ENCODE measurements around the gene USP8.

Gene USP8

DNA sequence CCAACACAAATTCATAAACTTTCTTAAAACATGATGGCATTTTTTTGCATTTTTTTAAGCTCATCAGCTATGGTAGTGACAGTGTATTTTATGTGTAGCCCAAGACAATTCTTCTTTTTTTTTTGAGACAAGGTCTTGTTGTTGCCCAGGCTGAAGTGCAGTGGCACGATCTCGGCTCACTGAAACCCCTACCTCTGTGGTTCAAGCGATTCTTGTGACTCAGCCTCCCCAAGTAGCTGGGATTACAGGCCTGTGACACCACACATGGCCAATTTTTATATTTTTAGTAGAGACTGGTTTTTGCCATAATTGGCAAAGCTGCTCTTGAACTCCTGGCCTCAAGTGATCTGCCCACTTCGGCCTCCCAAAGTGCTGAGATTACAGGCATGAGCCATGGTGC lies 139.6 kb downstream of the USP8 start:
- Histone ChIP-seq H3K9me3 (no peaks in the 10 kb centered on the region), H3K27ac (no peak overlapping the region), H3K4me1 (no peaks in the 10 kb centered on the region), H3K27me3 (no peaks in the 10 kb centered on the region), H3K4me3 (no peak overlapping the region), H3K36me3 (peaks cover 32 to 72% (median 36%) of the 10 kb centered on the region in 3 donors)
- no peak for DNase-seq
- TF ChIP-seq, protein P1, sequence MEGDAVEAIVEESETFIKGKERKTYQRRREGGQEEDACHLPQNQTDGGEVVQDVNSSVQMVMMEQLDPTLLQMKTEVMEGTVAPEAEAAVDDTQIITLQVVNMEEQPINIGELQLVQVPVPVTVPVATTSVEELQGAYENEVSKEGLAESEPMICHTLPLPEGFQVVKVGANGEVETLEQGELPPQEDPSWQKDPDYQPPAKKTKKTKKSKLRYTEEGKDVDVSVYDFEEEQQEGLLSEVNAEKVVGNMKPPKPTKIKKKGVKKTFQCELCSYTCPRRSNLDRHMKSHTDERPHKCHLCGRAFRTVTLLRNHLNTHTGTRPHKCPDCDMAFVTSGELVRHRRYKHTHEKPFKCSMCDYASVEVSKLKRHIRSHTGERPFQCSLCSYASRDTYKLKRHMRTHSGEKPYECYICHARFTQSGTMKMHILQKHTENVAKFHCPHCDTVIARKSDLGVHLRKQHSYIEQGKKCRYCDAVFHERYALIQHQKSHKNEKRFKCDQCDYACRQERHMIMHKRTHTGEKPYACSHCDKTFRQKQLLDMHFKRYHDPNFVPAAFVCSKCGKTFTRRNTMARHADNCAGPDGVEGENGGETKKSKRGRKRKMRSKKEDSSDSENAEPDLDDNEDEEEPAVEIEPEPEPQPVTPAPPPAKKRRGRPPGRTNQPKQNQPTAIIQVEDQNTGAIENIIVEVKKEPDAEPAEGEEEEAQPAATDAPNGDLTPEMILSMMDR (IDR thresholded peaks at IDR 0.05) = no peak
- intact Hi-C loops (cut with DNase I; ENCODE audit: low total_unique reads) = no loop called here

Measured in tibial artery (tissue), 4 donors.